Activated naive CD4-positive, alpha-beta T cell treated with anti-CD3 and anti-CD28 coated beads, Interleukin-2, amount 10 ng/mL, durations not matched to agents 7 days and 5 days (primary cell): ENCODE results near the gene SLC5A4.
A peak's percentile ranks its signal among the peaks of the same experiment; 100 is the strongest.

ENCODE experiments used
- CTCF ChIA-PET: fragments of 350-600 bp; sonication (Branson Sonifier 250); formaldehyde crosslinking; loops from one replicate; lab custom pipeline; 2021; ENCODE audit warnings: antibody characterized with exemption; lab: Charles Lee
- DNase-seq: peaks from one replicate; pipeline ENCODE4 v3.0.0-alpha.2; 2020
- H3K27ac Mint-ChIP-seq: one replicate; pipeline ENCODE4 v1.8.0; 2021; ENCODE audit warnings: mild to moderate bottlenecking, moderate library complexity, mixed read lengths
- H3K27me3 Mint-ChIP-seq: one replicate; pipeline ENCODE4 v1.8.0; 2021; ENCODE audit warnings: mild to moderate bottlenecking, mixed read lengths
- H3K36me3 Mint-ChIP-seq: one replicate; pipeline ENCODE4 v1.8.0; 2021; ENCODE audit warnings: mixed read lengths
- H3K4me1 Mint-ChIP-seq: one replicate; pipeline ENCODE4 v1.8.0; 2021; ENCODE audit warnings: mixed read lengths
- H3K4me3 Mint-ChIP-seq: one replicate; pipeline ENCODE4 v1.8.0; 2021; ENCODE audit warnings: mild to moderate bottlenecking, moderate library complexity, mixed read lengths
- H3K9me3 Mint-ChIP-seq: one replicate; pipeline ENCODE4 v1.8.0; 2021; ENCODE audit warnings: mixed read lengths

SLC5A4 gene

GRCh38 chr22:32216911-32217310 is 38.2 kb downstream of the SLC5A4 start:
- Mint-ChIP-seq H3K36me3 (no peaks in the 10 kb centered on the region), H3K27me3 (peaks cover 22% of the 10 kb centered on the region), H3K27ac (no peak overlapping the region), H3K4me3 (no peak overlapping the region), H3K4me1 (no peaks in the 10 kb centered on the region), H3K9me3 (no peaks in the 10 kb centered on the region)
- DNase-seq = no peak
- CTCF ChIA-PET = no interaction called here

- DNase-seq = no peak
- H3K4me1 Mint-ChIP-seq = peaks cover 10% of the 10 kb centered on the region
- no peaks in the 10 kb centered on the region for H3K9me3 Mint-ChIP-seq
- no peaks in the 10 kb centered on the region for H3K36me3 Mint-ChIP-seq
- CTCF ChIA-PET = interaction anchor here (0.8 to 1.4 kb wide), 3 partner anchors 11 to 55 kb away, joined by 3 to 4 read pairs (median 3); no protein-coding TSS in a partner anchor
- H3K27ac Mint-ChIP-seq = no peak overlapping the region
- H3K4me3 Mint-ChIP-seq = no peak overlapping the region
- H3K27me3 Mint-ChIP-seq = peaks cover 24% of the 10 kb centered on the region
Measured at GRCh38 chr22:32211011-32211410, 44.1 kb downstream of the SLC5A4 start.

- no peak overlapping the region for H3K27ac Mint-ChIP-seq
- CTCF ChIA-PET = interaction anchor here (0.8 kb wide), 1 partner anchor 652 kb away, joined by 3 read pairs; no protein-coding TSS in a partner anchor
- no peaks in the 10 kb centered on the region for H3K9me3 Mint-ChIP-seq
- H3K4me1 Mint-ChIP-seq = peaks cover 25% of the 10 kb centered on the region
- H3K36me3 Mint-ChIP-seq = no peaks in the 10 kb centered on the region
- H3K27me3 Mint-ChIP-seq = peaks cover 35% of the 10 kb centered on the region
- no peak for DNase-seq
- no peak overlapping the region for H3K4me3 Mint-ChIP-seq
Measured at GRCh38 chr22:32208681-32209080, 46.5 kb downstream of the SLC5A4 start.

GRCh38 chr22:32207971-32208480 is 47.1 kb downstream of the SLC5A4 start:
- DNase-seq = no peak
- CTCF ChIA-PET = interaction anchor here (0.7 to 1.4 kb wide), 3 partner anchors 15 to 651 kb away, joined by 3 to 4 read pairs (median 3); no protein-coding TSS in a partner anchor
- Mint-ChIP-seq H3K4me1 (peaks cover 31% of the 10 kb centered on the region), H3K9me3 (no peaks in the 10 kb centered on the region), H3K27ac (no peak overlapping the region), H3K4me3 (no peak overlapping the region), H3K27me3 (peaks cover 41% of the 10 kb centered on the region), H3K36me3 (no peaks in the 10 kb centered on the region)

GRCh38 chr22:32206774-32207758 is 48.1 kb downstream of the SLC5A4 start:
- DNase-seq = peak; percentile 58
- peaks cover 45% of the 10 kb centered on the region for H3K27me3 Mint-ChIP-seq
- no peaks in the 10 kb centered on the region for H3K9me3 Mint-ChIP-seq
- CTCF ChIA-PET = interaction anchor here (1.4 kb wide), 1 partner anchor 16 kb away, joined by 4 read pairs; no protein-coding TSS in a partner anchor
- peaks cover 41% of the 10 kb centered on the region for H3K4me1 Mint-ChIP-seq
- H3K4me3 Mint-ChIP-seq = no peak overlapping the region
- no peak overlapping the region for H3K27ac Mint-ChIP-seq
- no peaks in the 10 kb centered on the region for H3K36me3 Mint-ChIP-seq

- H3K27ac Mint-ChIP-seq = peak overlapping the region; percentile 64
- no peaks in the 10 kb centered on the region for H3K9me3 Mint-ChIP-seq
- CTCF ChIA-PET = no interaction called here
- no peak for DNase-seq
- H3K4me1 Mint-ChIP-seq = peaks cover 48% of the 10 kb centered on the region
- H3K36me3 Mint-ChIP-seq = no peaks in the 10 kb centered on the region
- no peak overlapping the region for H3K4me3 Mint-ChIP-seq
- peaks cover 41% of the 10 kb centered on the region for H3K27me3 Mint-ChIP-seq
Measured at GRCh38 chr22:32205974-32206773, 49.0 kb downstream of the SLC5A4 start.

- H3K4me3 Mint-ChIP-seq = peak within 1 kb of the TSS; percentile 63
- peaks cover 59% of the 10 kb centered on the region for H3K4me1 Mint-ChIP-seq
- H3K36me3 Mint-ChIP-seq = no peaks in the 10 kb centered on the region
- CTCF ChIA-PET = no interaction called here
- peak within 1 kb of the TSS; percentile 83 for H3K27ac Mint-ChIP-seq
- H3K9me3 Mint-ChIP-seq = no peaks in the 10 kb centered on the region
- peaks cover 47% of the 10 kb centered on the region for H3K27me3 Mint-ChIP-seq
- peak; percentile 46 for DNase-seq
Measured at GRCh38 chr22:32204856-32205722, 50.1 kb downstream of the SLC5A4 start, which contains the start of gene RFPL2. Gene RFPL2 (minus strand): TSS chr22:32205073. CDS start chr22:32202451, 2,622 bp downstream.

GRCh38 chr22:32204040-32204855 is 50.9 kb downstream of the SLC5A4 start:
- H3K27me3 Mint-ChIP-seq = peaks cover 50% of the 10 kb centered on the region
- CTCF ChIA-PET = no interaction called here
- DNase-seq = no peak
- H3K9me3 Mint-ChIP-seq = no peaks in the 10 kb centered on the region
- peaks cover 62% of the 10 kb centered on the region for H3K4me1 Mint-ChIP-seq
- H3K27ac Mint-ChIP-seq = peak overlapping the region; percentile 47
- H3K36me3 Mint-ChIP-seq = no peaks in the 10 kb centered on the region
- H3K4me3 Mint-ChIP-seq = peak overlapping the region; percentile 63

- no peaks in the 10 kb centered on the region for H3K36me3 Mint-ChIP-seq
- peaks cover 58% of the 10 kb centered on the region for H3K27me3 Mint-ChIP-seq
- H3K4me3 Mint-ChIP-seq = peak overlapping the region; percentile 63
- no peak for DNase-seq
- H3K4me1 Mint-ChIP-seq = peaks cover 62% of the 10 kb centered on the region
- peak overlapping the region; percentile 47 for H3K27ac Mint-ChIP-seq
- CTCF ChIA-PET = interaction anchor here (1.2 kb wide), 1 partner anchor 61 kb away, joined by 3 read pairs; no protein-coding TSS in a partner anchor
- no peaks in the 10 kb centered on the region for H3K9me3 Mint-ChIP-seq
Measured at GRCh38 chr22:32203181-32204039, 51.7 kb downstream of the SLC5A4 start.

GRCh38 chr22:32202539-32203180 is 52.5 kb downstream of the SLC5A4 start:
- Mint-ChIP-seq H3K4me3 (peak overlapping the region; percentile 63), H3K27ac (no peak overlapping the region), H3K4me1 (peaks cover 62% of the 10 kb centered on the region), H3K9me3 (no peaks in the 10 kb centered on the region), H3K36me3 (no peaks in the 10 kb centered on the region), H3K27me3 (peaks cover 66% of the 10 kb centered on the region)
- DNase-seq = peak; percentile 55
- CTCF ChIA-PET = interaction anchor here (1.0 to 2.9 kb wide), 3 partner anchors 60 to 98 kb away, joined by 3 to 14 read pairs (median 3); no protein-coding TSS in a partner anchor

GRCh38 chr22:32202161-32202538 is 53.0 kb downstream of the SLC5A4 start:
- no peak for DNase-seq
- Mint-ChIP-seq H3K36me3 (no peaks in the 10 kb centered on the region), H3K27me3 (peaks cover 66% of the 10 kb centered on the region), H3K9me3 (no peaks in the 10 kb centered on the region), H3K27ac (no peak overlapping the region), H3K4me3 (no peak overlapping the region), H3K4me1 (peaks cover 61% of the 10 kb centered on the region)
- CTCF ChIA-PET = interaction anchor here (0.9 to 2.9 kb wide), 4 partner anchors 11 to 98 kb away, joined by 3 to 14 read pairs (median 3); no protein-coding TSS in a partner anchor
